HG02763 (cell line): ENCODE measurements around the gene PRKG2.

Source experiments
- ATAC-seq: cut with Tn5 transposase; IDR thresholded peaks from one replicate; pipeline ENCODE4 v1.9.1; 2021; ENCODE audit warnings: mild to moderate bottlenecking, moderate library complexity; ENCODE audit not compliant: unreplicated experiment

Gene PRKG2

GRCh38 chr4:81218206-81218605 lies 3.2 kb upstream of the PRKG2 start:
- ATAC-seq: no peak

- ATAC-seq: no peak
Observed at GRCh38 chr4:81217779-81218178, 2.8 kb upstream of the PRKG2 start.

GRCh38 chr4:81215931-81216330 lies 909 bp upstream of the PRKG2 start:
- no peak for ATAC-seq

- no peak for ATAC-seq
Observed at GRCh38 chr4:81214144-81214880, 710 bp downstream of the PRKG2 start.

GRCh38 chr4:81213671-81214070 lies 1.4 kb downstream of the PRKG2 start:
- ATAC-seq: no peak

- no peak for ATAC-seq
Observed at GRCh38 chr4:81211956-81212355, 3.1 kb downstream of the PRKG2 start.

GRCh38 chr4:81207828-81208227 lies 7.2 kb downstream of the PRKG2 start:
- ATAC-seq: no peak

- ATAC-seq: no peak
Observed at GRCh38 chr4:81205302-81205701, 9.7 kb downstream of the PRKG2 start.

GRCh38 chr4:81204571-81204970 lies 10.5 kb downstream of the PRKG2 start:
- no peak for ATAC-seq

- ATAC-seq: no peak
Observed at GRCh38 chr4:81199831-81200230, 15.2 kb downstream of the PRKG2 start.

- no peak for ATAC-seq
Observed at GRCh38 chr4:81198609-81199008, 16.4 kb downstream of the PRKG2 start.

- no peak for ATAC-seq
Observed at GRCh38 chr4:81197864-81198524, 17.0 kb downstream of the PRKG2 start.

- no peak for ATAC-seq
Observed at GRCh38 chr4:81196126-81196650, 18.8 kb downstream of the PRKG2 start.

GRCh38 chr4:81195475-81195874 lies 19.5 kb downstream of the PRKG2 start:
- no peak for ATAC-seq

- no peak for ATAC-seq
Observed at GRCh38 chr4:81194286-81194685, 20.7 kb downstream of the PRKG2 start.

GRCh38 chr4:81180916-81181315 lies 34.1 kb downstream of the PRKG2 start:
- ATAC-seq: no peak

- no peak for ATAC-seq
Observed at GRCh38 chr4:81179326-81179725, 35.7 kb downstream of the PRKG2 start.

- ATAC-seq: no peak
Observed at GRCh38 chr4:81173213-81173612, 41.8 kb downstream of the PRKG2 start.

GRCh38 chr4:81166458-81167160 lies 48.4 kb downstream of the PRKG2 start:
- no peak for ATAC-seq

GRCh38 chr4:81165861-81166430 lies 49.1 kb downstream of the PRKG2 start:
- ATAC-seq: no peak

GRCh38 chr4:81164623-81165416 lies 50.2 kb downstream of the PRKG2 start:
- no peak for ATAC-seq
